ENCODE results near the gene ALOX5AP.

GRCh38 chr13:30757026-30757742 lies 21.8 kb downstream of the ALOX5AP start:
- TF ChIP-seq POLR2AphosphoS5 (IDR thresholded peaks at IDR 0.05; ENCODE audit: low read depth) (no peak), CTCF (IDR thresholded peaks at IDR 0.05; ENCODE audit: insufficient read depth, low read length) (no peak), REST (IDR thresholded peaks at IDR 0.05; ENCODE audit: insufficient replicate concordance, low read depth) (no peak), GABPA (IDR thresholded peaks at IDR 0.05; ENCODE audit: low read depth) (no peak), SPI1 (IDR thresholded peaks at IDR 0.05; ENCODE audit: borderline replicate concordance, low read depth) (no peak)
